ENCODE results near the gene MIF. TPM values are rescaled to one million over a fixed set of nuclear protein-coding genes. Genes with fewer than 3 reads are reported as not detected.

The MIF gene
- total and polyA plus RNA-seq, 2 donors (not counting 3 experiments of a cell fraction or from before 2014, with no cell fraction given): 529 to 674 TPM

DNA sequence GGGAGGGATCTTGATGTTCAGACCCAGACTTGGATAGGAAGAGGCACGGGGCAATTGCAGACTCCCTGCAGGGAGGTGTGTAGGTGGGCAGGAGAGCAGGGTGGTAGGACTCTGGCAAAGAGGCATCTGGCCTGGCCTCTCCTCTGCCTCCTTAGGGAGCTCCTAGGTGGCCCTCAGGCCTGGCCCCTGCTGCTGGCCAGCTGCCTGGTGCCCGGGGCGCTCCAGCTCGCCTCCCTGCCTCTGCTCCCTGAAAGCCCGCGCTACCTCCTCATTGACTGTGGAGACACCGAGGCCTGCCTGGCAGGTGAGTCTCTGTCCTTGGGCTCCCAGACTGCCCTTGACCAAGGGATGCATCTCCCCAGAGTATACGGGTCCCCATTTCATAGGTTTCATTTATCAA is 16.6 kb upstream of the MIF start:
- H3K9ac ChIP-seq (replicated peaks; ENCODE audit: extremely low read depth, insufficient read depth, low read length): no peak overlapping the region
- no peaks in the 10 kb centered on the region for H3K9me1 ChIP-seq (replicated peaks; ENCODE audit: control insufficient read depth, extremely low read depth, insufficient read depth, low read length)
- no peak overlapping the region for H3K27ac ChIP-seq (ENCODE audit: insufficient read depth, low read depth, low read length)
- H3K4me1 ChIP-seq (ENCODE audit: control insufficient read depth, extremely low read depth, insufficient read depth, low read length): no peaks in the 10 kb centered on the region
- no peak overlapping the region for H3K4me3 ChIP-seq (replicated peaks in 1 of 3; ENCODE audit: insufficient read depth in 1 of 3, low read depth in 1 of 3, low read length in 3 of 3)
- no peaks in the 10 kb centered on the region for H3K27me3 ChIP-seq (ENCODE audit: control insufficient read depth in 2 of 2, insufficient read depth in 2 of 2, low read length in 2 of 2)
- intact Hi-C loops (cut with micrococcal nuclease): no loop called here
- dilution Hi-C loops (cut with MboI; ENCODE audit: extremely low pct_ligation_motif_present, low sequenced_read_pairs): no loop called here
- DNase-seq (ENCODE audit: low read depth, low spot score) (no peak), FAIRE-seq (no peak)
- no peak overlapping the region for H3K4me2 ChIP-seq (ENCODE audit: insufficient read depth, low read length)
- no peaks in the 10 kb centered on the region for H3K79me2 ChIP-seq (ENCODE audit: control insufficient read depth, insufficient read depth, low read length)
- H3K36me3 ChIP-seq (ENCODE audit: control insufficient read depth in 2 of 2, extremely low read depth in 1 of 2, insufficient read depth in 2 of 2, low read length in 2 of 2): no peaks in the 10 kb centered on the region
- BruUV-seq (replicated peaks): no TSS peak
- no peak for TF ChIP-seq GATA2 (IDR thresholded peaks at IDR 0.05; ENCODE audit: insufficient read depth, insufficient read length, low read depth, low read length)
- TF ChIP-seq MYC (IDR thresholded peaks at IDR 0.05; ENCODE audit: low read depth, low read length): no peak
- no peak for TF ChIP-seq POLR2A (IDR thresholded peaks at IDR 0.05; ENCODE audit: low read depth, low read length)
- TF ChIP-seq JUN (IDR thresholded peaks at IDR 0.05; ENCODE audit: borderline replicate concordance, insufficient read depth, insufficient read length, low read depth): no peak
- TF ChIP-seq, protein P1, sequence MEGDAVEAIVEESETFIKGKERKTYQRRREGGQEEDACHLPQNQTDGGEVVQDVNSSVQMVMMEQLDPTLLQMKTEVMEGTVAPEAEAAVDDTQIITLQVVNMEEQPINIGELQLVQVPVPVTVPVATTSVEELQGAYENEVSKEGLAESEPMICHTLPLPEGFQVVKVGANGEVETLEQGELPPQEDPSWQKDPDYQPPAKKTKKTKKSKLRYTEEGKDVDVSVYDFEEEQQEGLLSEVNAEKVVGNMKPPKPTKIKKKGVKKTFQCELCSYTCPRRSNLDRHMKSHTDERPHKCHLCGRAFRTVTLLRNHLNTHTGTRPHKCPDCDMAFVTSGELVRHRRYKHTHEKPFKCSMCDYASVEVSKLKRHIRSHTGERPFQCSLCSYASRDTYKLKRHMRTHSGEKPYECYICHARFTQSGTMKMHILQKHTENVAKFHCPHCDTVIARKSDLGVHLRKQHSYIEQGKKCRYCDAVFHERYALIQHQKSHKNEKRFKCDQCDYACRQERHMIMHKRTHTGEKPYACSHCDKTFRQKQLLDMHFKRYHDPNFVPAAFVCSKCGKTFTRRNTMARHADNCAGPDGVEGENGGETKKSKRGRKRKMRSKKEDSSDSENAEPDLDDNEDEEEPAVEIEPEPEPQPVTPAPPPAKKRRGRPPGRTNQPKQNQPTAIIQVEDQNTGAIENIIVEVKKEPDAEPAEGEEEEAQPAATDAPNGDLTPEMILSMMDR (IDR thresholded peaks at IDR 0.05; ENCODE audit: extremely low read depth in 1 of 2, insufficient read depth in 1 of 2, low read depth in 1 of 2, low read length in 2 of 2): no peak
- TF ChIP-seq, protein P2, sequence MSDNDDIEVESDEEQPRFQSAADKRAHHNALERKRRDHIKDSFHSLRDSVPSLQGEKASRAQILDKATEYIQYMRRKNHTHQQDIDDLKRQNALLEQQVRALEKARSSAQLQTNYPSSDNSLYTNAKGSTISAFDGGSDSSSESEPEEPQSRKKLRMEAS (IDR thresholded peaks at IDR 0.05; ENCODE audit: insufficient read depth, insufficient read length): no peak
- no peak for TF ChIP-seq EZH2 (IDR thresholded peaks at IDR 0.05; ENCODE audit: borderline replicate concordance, low read depth, low read length, severe bottlenecking)
- no peak for TF ChIP-seq FOS (IDR thresholded peaks at IDR 0.05; ENCODE audit: borderline replicate concordance, insufficient read depth, low read length)
- TF ChIP-seq POLR2AphosphoS5 (IDR thresholded peaks at IDR 0.05; ENCODE audit: insufficient read depth, low read depth, low read length): no peak
- H2AFZ ChIP-seq (ENCODE audit: low read depth, low read length): no peak overlapping the region
- no peaks in the 10 kb centered on the region for H4K20me1 ChIP-seq (replicated peaks; ENCODE audit: control insufficient read depth, extremely low read depth, insufficient read depth, low read length)
- H3K9me3 ChIP-seq (replicated peaks; ENCODE audit: control insufficient read depth, insufficient read depth, low read length): no peaks in the 10 kb centered on the region
- POLR2A ChIA-PET: no interaction called here
- CTCF ChIA-PET: interaction anchor here (1.9 to 2.5 kb wide), 2 partner anchors 16 kb away, joined by 5 to 10 read pairs; partner anchors contain the start of gene MIF
